BE2C (cell line): ENCODE results near the gene GMEB1.

ENCODE experiments used
- DNase-seq: peaks from one replicate; pipeline ENCODE4 v3.0.0-alpha.2; 2020
- H3K27me3 ChIP-seq: fragments of 250-450 bp; sonication (Bioruptor Pico); 2 replicates; pipeline ENCODE4 v1.5.1; 2020; ENCODE audit warnings: mild to moderate bottlenecking
- H3K36me3 ChIP-seq: fragments of 250-450 bp; sonication (Bioruptor Pico); 2 replicates; pipeline ENCODE4 v1.5.1; 2020; ENCODE audit warnings: mild to moderate bottlenecking
- H3K4me1 ChIP-seq: fragments of 250-450 bp; sonication (Bioruptor Pico); 2 replicates; pipeline ENCODE4 v1.5.1; 2020
- H3K4me3 ChIP-seq: 2 replicates; pipeline ENCODE4 v1.5.1; 2011; ENCODE audit warnings: low read depth, low read length
- H3K9me3 ChIP-seq: fragments of 250-450 bp; sonication (Bioruptor Pico); 2 replicates; pipeline ENCODE4 v1.5.1; 2020
- TF ChIP-seq, protein P1 (sequence below): IDR thresholded peaks from 2 replicates; pipeline ENCODE4 v1.5.1; 2012; ENCODE audit warnings: mild to moderate bottlenecking, low read depth, low read length

Gene GMEB1

DNA sequence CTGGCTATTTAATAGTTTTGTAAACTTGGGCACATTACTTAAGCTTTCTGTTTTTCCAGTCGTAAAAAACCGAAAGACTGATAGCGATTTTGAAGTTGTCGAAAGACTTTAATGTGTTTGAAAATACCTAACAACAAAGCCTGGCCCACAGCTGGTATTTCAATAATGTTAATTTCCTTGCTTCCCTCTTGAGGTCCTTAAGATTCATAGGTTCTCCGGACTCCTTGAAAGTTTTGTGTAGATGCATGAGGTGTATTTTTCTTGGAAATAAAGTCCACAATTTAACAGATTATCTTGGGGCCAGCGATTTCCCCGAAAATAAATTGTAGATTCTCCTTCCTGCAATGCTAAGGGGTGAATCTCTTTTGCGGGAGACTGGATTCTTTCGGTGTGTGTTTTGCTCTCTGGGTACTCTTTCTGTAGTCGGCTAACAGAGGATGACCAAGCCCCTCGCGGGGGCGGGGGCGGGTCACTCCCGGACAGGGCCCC, 67.4 kb downstream of the GMEB1 start:
- DNase-seq, result no peak
- H3K9me3 ChIP-seq, result no peaks in the 10 kb centered on the region
- H3K36me3 ChIP-seq, result peaks cover 26% of the 10 kb centered on the region
- TF ChIP-seq, protein P1, sequence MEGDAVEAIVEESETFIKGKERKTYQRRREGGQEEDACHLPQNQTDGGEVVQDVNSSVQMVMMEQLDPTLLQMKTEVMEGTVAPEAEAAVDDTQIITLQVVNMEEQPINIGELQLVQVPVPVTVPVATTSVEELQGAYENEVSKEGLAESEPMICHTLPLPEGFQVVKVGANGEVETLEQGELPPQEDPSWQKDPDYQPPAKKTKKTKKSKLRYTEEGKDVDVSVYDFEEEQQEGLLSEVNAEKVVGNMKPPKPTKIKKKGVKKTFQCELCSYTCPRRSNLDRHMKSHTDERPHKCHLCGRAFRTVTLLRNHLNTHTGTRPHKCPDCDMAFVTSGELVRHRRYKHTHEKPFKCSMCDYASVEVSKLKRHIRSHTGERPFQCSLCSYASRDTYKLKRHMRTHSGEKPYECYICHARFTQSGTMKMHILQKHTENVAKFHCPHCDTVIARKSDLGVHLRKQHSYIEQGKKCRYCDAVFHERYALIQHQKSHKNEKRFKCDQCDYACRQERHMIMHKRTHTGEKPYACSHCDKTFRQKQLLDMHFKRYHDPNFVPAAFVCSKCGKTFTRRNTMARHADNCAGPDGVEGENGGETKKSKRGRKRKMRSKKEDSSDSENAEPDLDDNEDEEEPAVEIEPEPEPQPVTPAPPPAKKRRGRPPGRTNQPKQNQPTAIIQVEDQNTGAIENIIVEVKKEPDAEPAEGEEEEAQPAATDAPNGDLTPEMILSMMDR, result no peak
- no peaks in the 10 kb centered on the region for H3K4me1 ChIP-seq
- peak overlapping the region; percentile 53 for H3K4me3 ChIP-seq
- no peaks in the 10 kb centered on the region for H3K27me3 ChIP-seq

DNA sequence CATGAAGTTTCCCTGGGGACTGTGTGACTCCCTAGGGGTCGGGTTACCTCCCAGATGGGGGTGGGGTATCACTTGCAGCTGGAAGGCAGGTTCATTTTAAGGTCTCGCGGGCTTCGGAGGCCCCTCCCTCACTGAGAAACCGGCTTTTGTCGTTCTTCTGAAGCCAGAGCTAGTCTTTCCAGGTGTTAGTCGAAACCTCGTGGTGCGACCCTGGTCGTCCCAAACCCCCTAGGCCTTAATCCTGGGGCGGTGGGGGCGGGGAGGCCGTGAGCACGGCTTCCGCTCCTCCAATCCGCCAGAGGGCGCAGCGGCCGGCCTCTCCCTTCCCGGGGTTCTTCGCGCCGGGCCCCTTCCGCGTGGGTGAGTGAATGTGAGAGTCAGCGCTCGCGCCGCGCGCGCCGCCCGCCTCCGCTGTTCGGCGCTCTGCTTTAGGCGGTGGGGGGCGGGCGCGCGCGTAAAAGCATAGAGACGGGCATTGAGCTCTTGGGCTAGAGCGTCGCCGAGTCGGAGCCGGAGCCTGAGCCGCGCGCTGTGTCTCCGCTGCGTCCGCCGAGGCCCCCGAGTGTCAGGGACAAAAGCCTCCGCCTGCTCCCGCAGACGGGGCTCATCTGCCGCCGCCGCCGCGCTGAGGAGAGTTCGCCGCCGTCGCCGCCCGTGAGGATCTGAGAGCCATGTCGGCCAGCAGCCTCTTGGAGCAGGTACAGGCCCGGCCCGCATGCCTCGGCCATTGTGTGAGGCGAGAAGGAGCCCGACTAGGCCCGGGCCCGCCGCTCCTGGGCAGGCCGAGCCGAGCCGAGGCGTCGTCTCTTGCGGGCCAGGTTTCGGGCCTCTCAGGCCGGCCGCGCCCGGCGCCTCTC, 68.1 kb downstream of the GMEB1 start, which contains the start of gene YTHDF2:
Gene YTHDF2, plus strand, starts transcription at position 491 of the 857 bp plus-strand sequence. Its CDS starts 181 bp downstream, at position 672.
- Histone ChIP-seq H3K36me3 (peaks cover 33% of the 10 kb centered on the region), H3K4me1 (no peaks in the 10 kb centered on the region), H3K4me3 (peak within 1 kb of the TSS; percentile 86), H3K9me3 (no peaks in the 10 kb centered on the region), H3K27me3 (no peaks in the 10 kb centered on the region)
- TF ChIP-seq, protein P1, result peak; percentile 60
- DNase-seq, result peak; percentile 94

DNA sequence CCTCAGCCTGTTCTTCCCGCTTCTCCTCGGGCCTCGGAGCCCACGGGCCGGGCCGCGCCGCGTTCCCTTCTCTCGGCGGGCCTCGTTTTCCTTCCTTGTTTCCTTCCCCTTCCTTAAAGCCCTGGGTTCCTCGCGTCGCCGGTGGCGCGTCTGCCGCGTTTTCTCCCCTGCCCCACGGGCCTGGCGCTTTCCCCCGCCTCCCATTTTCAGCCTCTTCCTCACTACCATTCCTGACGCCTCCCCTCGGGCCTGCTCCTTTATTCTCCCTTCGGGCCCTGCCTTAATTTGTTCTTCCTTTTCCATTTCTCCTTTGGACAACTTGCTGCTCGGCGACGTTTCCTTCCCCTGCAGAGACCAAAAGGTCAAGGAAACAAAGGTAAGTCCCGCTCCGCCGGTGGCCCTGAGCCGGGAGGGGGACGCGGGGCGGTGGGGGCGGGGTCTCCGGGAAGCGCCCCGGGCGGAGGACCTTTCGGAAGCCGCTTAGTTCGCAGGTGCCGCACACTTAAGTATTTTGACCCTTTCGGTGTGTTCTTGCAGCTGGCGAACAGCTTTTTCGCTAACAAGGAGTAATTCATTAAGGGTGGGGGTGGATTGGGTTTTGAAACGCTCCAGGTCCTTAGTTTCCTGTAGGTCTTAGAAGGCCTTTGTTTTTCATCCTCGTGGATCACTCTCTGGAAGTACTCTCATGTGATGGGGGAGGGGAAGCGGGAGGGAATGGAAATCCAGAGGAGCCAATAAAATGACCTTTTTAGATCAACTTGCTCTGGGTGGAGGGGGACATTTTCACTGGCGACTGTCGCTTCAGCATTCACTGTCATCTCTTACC, 68.9 kb downstream of the GMEB1 start:
- peak; percentile 45 for DNase-seq
- H3K36me3 ChIP-seq, result peaks cover 41% of the 10 kb centered on the region
- no peaks in the 10 kb centered on the region for H3K27me3 ChIP-seq
- no peaks in the 10 kb centered on the region for H3K9me3 ChIP-seq
- H3K4me1 ChIP-seq, result no peaks in the 10 kb centered on the region
- TF ChIP-seq, protein P1, result no peak
- H3K4me3 ChIP-seq, result peak overlapping the region; percentile 86

GRCh38 chr1:28740118-28740517, 71.5 kb downstream of the GMEB1 start:
- Histone ChIP-seq H3K27me3 (no peaks in the 10 kb centered on the region), H3K36me3 (peaks cover 67% of the 10 kb centered on the region), H3K9me3 (no peaks in the 10 kb centered on the region), H3K4me3 (no peak overlapping the region), H3K4me1 (no peaks in the 10 kb centered on the region)
- TF ChIP-seq, protein P1, result no peak
- DNase-seq, result no peak

GRCh38 chr1:28744184-28744583, 75.6 kb downstream of the GMEB1 start:
- TF ChIP-seq, protein P1, result no peak
- H3K27me3 ChIP-seq, result no peaks in the 10 kb centered on the region
- no peak for DNase-seq
- H3K4me3 ChIP-seq, result no peak overlapping the region
- H3K9me3 ChIP-seq, result no peaks in the 10 kb centered on the region
- no peaks in the 10 kb centered on the region for H3K4me1 ChIP-seq
- peaks cover 74% of the 10 kb centered on the region for H3K36me3 ChIP-seq
